Liver (tissue), 9 donors: ENCODE results near the gene INPP4A. TPM values are rescaled to one million over a fixed set of nuclear protein-coding genes. Genes with fewer than 3 reads are reported as not detected.

ENCODE experiments used
- DNase-seq: peaks from one replicate; pipeline ENCODE4 v3.0.0-alpha.2; 2017; ENCODE audit warnings: low spot score
- H3K27ac ChIP-seq, 2 donors: one replicate each; pipeline ENCODE4 v1.7.0; 2013; ENCODE audit warnings: inconsistent platforms in 2 of 2, low read length in 2 of 2, control low read depth in 1 of 2, low read depth in 1 of 2, mild to moderate bottlenecking in 1 of 2
- H3K27me3 ChIP-seq, 4 donors: one replicate each; pipeline versions ENCODE4 v1.6.1 to v1.7.0; 2013; ENCODE audit warnings: low read length in 3 of 4, inconsistent platforms in 1 of 4, mild to moderate bottlenecking in 1 of 4, moderate library complexity in 1 of 4; ENCODE audit not compliant: control insufficient read depth in 4 of 4, insufficient read depth in 4 of 4
- H3K36me3 ChIP-seq, 4 donors: one replicate each; pipeline versions ENCODE4 v1.6.1 to v1.7.0; 2013; ENCODE audit warnings: low read length in 3 of 4, mild to moderate bottlenecking in 3 of 4, low read depth in 1 of 4, moderate library complexity in 1 of 4; ENCODE audit not compliant: control insufficient read depth in 4 of 4, insufficient read depth in 3 of 4
- H3K4me1 ChIP-seq, 4 donors: one replicate each; pipeline versions ENCODE4 v1.6.1 to v1.7.0; 2013; ENCODE audit warnings: low read length in 3 of 4, mild to moderate bottlenecking in 3 of 4, moderate library complexity in 1 of 4; ENCODE audit not compliant: control insufficient read depth in 4 of 4, insufficient read depth in 4 of 4
- H3K4me3 ChIP-seq, 3 donors: one replicate each; pipeline versions ENCODE4 v1.6.1 to v1.7.0; 2013; ENCODE audit warnings: low read length in 3 of 3, control low read depth in 1 of 3, low read depth in 1 of 3, mild to moderate bottlenecking in 1 of 3
- H3K9ac ChIP-seq, 2 donors: one replicate each; pipeline ENCODE4 v1.7.0; 2013; ENCODE audit warnings: low read length in 2 of 2, mild to moderate bottlenecking in 2 of 2, moderate library complexity in 2 of 2, control low read depth in 1 of 2, low read depth in 1 of 2
- H3K9me3 ChIP-seq, 4 donors: one replicate each; pipeline versions ENCODE4 v1.6.1 to v1.7.0; 2013; ENCODE audit warnings: low read length in 3 of 4; ENCODE audit not compliant: control insufficient read depth in 4 of 4
- FOXA1 ChIP-seq: IDR thresholded peaks from 2 replicates; pipeline ENCODE4 v1.6.1; 2016; ENCODE audit warnings: antibody characterized with exemption
- GABPA ChIP-seq, 2 donors: IDR thresholded peaks in 1 of 2; conservative IDR thresholded peaks in 1 of 2; 2 replicates each; pipeline ENCODE4 v1.6.1; 2016; ENCODE audit warnings: antibody characterized with exemption in 2 of 2, mild to moderate bottlenecking in 1 of 2, moderate library complexity in 1 of 2
- HNF4A ChIP-seq, 2 donors: conservative IDR thresholded peaks; 2 replicates each; pipeline ENCODE4 v1.6.1; 2016; ENCODE audit warnings: antibody characterized with exemption in 2 of 2, mild to moderate bottlenecking in 2 of 2
- HNF4G ChIP-seq: IDR thresholded peaks from 2 replicates; pipeline ENCODE4 v1.6.1; 2016; ENCODE audit warnings: antibody characterized with exemption
- JUND ChIP-seq, 2 donors: IDR thresholded peaks; 2 replicates each; pipeline ENCODE4 v1.6.1; 2016; ENCODE audit warnings: antibody characterized with exemption in 2 of 2
- NR2F2 ChIP-seq: IDR thresholded peaks from 2 replicates; pipeline ENCODE4 v1.6.1; 2016; ENCODE audit warnings: antibody characterized with exemption
- RAD21 ChIP-seq, 2 donors: IDR thresholded peaks; 2 replicates each; pipeline ENCODE4 v1.6.1; 2016; ENCODE audit warnings: antibody characterized with exemption in 2 of 2, mild to moderate bottlenecking in 2 of 2
- RXRA ChIP-seq, 2 donors: IDR thresholded peaks; 2 replicates each; pipeline ENCODE4 v1.6.1; 2017 to 2018; ENCODE audit warnings: antibody characterized with exemption in 2 of 2, mild to moderate bottlenecking in 1 of 2
- SP1 ChIP-seq: IDR thresholded peaks from 2 replicates; pipeline ENCODE4 v1.6.1; 2018; ENCODE audit warnings: antibody characterized with exemption, mild to moderate bottlenecking
- TAF1 ChIP-seq: conservative IDR thresholded peaks from 2 replicates; pipeline ENCODE4 v1.6.1; 2016; ENCODE audit warnings: antibody characterized with exemption, mild to moderate bottlenecking
- YY1 ChIP-seq: IDR thresholded peaks from 2 replicates; pipeline ENCODE4 v1.6.1; 2016; ENCODE audit warnings: antibody characterized with exemption, mild to moderate bottlenecking
- WGBS: extraction: QIAGEN DNeasy Blood & Tissue Kit; methylation state at CpG from one replicate; pipeline ENCODE4 v1.1.7; 2013; 5-methylcytosine and 5-hydroxymethylcytosine counted together
- polyA plus RNA-seq, 2 donors: library from polyadenylated mRNA; stranded (reverse) in 1 of 2; unstranded in 1 of 2; fragments of 200-250 nt in 1 of 2; fragments of >200 nt in 1 of 2; fragmentation: Nextera tagmentation in 1 of 2; extraction: Ambion mirVana in 1 of 2; gene quantifications; one replicate each; pipeline versions ENCODE4 v1.2.1 to v1.2.3, GENCODE V29; 2013 to 2015
- total RNA-seq, 2 donors: library from RNA; depleted of rRNA; stranded (reverse); fragments of >200 nt; gene quantifications; one replicate each; pipeline ENCODE4 v1.2.3, GENCODE V29; 2014
- TF ChIP-seq, protein P1 (sequence below): fragments of 150-350 bp; IDR thresholded peaks from 2 replicates; pipeline ENCODE4 v1.5.1; 2017; ENCODE audit warnings: improper control_type of control experiment, low read depth, low read length; ENCODE audit not compliant: missing input control
- TF ChIP-seq, protein P2 (sequence below): IDR thresholded peaks from 2 replicates; pipeline ENCODE4 v1.6.1; 2016; ENCODE audit warnings: antibody characterized with exemption
- TF ChIP-seq, protein P3 (sequence below): IDR thresholded peaks from 2 replicates; pipeline ENCODE4 v1.6.1; 2016; ENCODE audit warnings: antibody characterized with exemption
- TF ChIP-seq, protein P4 (sequence below): IDR thresholded peaks from 2 replicates; pipeline ENCODE4 v1.6.1; 2016; ENCODE audit warnings: antibody characterized with exemption, mild to moderate bottlenecking
- TF ChIP-seq, protein P5 (sequence below): IDR thresholded peaks from 2 replicates; pipeline ENCODE4 v1.6.1; 2016; ENCODE audit warnings: antibody characterized with exemption
- donor health status: healthy.
- donor health status: healthy.
- donor health status: healthy.
- donor health status: healthy.
- donor health status: healthy.

INPP4A gene
- total and polyA plus RNA-seq, 4 donors: 2.9 to 14.9 (median 7.2) TPM

DNA sequence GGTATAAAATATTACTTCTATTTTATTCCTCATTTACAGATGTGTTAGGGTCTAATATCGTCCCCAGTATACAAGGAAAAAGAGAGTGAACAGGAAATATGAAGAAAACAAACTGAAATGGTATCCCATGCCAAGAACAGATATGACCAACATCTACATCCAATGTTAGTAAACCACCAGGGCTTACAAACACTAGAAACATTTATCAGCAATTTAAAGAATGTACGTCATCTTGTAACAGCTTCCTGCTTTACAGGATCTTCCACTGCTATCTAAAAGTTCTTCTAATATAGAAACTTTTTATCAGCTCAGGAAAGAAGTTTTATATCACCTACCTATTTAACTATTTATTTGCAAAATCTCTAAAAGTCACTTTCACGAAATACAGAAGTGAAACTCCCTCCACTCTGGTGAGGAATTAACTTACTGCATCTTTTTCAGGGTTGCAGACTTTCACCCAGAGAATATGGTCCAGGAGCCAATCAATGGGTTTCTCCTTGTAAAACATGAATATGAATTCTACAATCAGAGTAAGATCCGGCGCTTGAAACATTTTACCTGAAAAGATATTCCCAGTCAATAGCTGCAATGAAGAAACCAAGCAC, 198.9 kb downstream of the INPP4A start:
- Histone ChIP-seq H3K4me3 (no peak overlapping the region), H3K4me1 (no peaks in the 10 kb centered on the region), H3K9ac (no peak overlapping the region), H3K27ac (no peak overlapping the region), H3K9me3 (no peaks in the 10 kb centered on the region), H3K36me3 (peaks cover 0 to 6% (median 3%) of the 10 kb centered on the region in 4 donors), H3K27me3 (no peaks in the 10 kb centered on the region)
- TF ChIP-seq, protein P1, sequence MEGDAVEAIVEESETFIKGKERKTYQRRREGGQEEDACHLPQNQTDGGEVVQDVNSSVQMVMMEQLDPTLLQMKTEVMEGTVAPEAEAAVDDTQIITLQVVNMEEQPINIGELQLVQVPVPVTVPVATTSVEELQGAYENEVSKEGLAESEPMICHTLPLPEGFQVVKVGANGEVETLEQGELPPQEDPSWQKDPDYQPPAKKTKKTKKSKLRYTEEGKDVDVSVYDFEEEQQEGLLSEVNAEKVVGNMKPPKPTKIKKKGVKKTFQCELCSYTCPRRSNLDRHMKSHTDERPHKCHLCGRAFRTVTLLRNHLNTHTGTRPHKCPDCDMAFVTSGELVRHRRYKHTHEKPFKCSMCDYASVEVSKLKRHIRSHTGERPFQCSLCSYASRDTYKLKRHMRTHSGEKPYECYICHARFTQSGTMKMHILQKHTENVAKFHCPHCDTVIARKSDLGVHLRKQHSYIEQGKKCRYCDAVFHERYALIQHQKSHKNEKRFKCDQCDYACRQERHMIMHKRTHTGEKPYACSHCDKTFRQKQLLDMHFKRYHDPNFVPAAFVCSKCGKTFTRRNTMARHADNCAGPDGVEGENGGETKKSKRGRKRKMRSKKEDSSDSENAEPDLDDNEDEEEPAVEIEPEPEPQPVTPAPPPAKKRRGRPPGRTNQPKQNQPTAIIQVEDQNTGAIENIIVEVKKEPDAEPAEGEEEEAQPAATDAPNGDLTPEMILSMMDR: no peak
- TF ChIP-seq NR2F2 (no peak), YY1 (no peak), SP1 (no peak), HNF4G (no peak), FOXA1 (no peak), TAF1 (no peak), RAD21 (IDR thresholded peaks at IDR 0.05) (no peak), JUND (IDR thresholded peaks at IDR 0.05) (no peak), GABPA (IDR thresholded peaks at IDR 0.05 in 1 of 2, conservative IDR thresholded peaks at IDR 0.05 in 1 of 2) (no peak), RXRA (IDR thresholded peaks at IDR 0.05) (no peak), HNF4A (conservative IDR thresholded peaks at IDR 0.05) (no peak)
- TF ChIP-seq, protein P2, sequence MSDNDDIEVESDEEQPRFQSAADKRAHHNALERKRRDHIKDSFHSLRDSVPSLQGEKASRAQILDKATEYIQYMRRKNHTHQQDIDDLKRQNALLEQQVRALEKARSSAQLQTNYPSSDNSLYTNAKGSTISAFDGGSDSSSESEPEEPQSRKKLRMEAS: no peak
- TF ChIP-seq, protein P3, sequence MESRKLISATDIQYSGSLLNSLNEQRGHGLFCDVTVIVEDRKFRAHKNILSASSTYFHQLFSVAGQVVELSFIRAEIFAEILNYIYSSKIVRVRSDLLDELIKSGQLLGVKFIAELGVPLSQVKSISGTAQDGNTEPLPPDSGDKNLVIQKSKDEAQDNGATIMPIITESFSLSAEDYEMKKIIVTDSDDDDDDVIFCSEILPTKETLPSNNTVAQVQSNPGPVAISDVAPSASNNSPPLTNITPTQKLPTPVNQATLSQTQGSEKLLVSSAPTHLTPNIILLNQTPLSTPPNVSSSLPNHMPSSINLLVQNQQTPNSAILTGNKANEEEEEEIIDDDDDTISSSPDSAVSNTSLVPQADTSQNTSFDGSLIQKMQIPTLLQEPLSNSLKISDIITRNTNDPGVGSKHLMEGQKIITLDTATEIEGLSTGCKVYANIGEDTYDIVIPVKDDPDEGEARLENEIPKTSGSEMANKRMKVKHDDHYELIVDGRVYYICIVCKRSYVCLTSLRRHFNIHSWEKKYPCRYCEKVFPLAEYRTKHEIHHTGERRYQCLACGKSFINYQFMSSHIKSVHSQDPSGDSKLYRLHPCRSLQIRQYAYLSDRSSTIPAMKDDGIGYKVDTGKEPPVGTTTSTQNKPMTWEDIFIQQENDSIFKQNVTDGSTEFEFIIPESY: no peak
- TF ChIP-seq, protein P4, sequence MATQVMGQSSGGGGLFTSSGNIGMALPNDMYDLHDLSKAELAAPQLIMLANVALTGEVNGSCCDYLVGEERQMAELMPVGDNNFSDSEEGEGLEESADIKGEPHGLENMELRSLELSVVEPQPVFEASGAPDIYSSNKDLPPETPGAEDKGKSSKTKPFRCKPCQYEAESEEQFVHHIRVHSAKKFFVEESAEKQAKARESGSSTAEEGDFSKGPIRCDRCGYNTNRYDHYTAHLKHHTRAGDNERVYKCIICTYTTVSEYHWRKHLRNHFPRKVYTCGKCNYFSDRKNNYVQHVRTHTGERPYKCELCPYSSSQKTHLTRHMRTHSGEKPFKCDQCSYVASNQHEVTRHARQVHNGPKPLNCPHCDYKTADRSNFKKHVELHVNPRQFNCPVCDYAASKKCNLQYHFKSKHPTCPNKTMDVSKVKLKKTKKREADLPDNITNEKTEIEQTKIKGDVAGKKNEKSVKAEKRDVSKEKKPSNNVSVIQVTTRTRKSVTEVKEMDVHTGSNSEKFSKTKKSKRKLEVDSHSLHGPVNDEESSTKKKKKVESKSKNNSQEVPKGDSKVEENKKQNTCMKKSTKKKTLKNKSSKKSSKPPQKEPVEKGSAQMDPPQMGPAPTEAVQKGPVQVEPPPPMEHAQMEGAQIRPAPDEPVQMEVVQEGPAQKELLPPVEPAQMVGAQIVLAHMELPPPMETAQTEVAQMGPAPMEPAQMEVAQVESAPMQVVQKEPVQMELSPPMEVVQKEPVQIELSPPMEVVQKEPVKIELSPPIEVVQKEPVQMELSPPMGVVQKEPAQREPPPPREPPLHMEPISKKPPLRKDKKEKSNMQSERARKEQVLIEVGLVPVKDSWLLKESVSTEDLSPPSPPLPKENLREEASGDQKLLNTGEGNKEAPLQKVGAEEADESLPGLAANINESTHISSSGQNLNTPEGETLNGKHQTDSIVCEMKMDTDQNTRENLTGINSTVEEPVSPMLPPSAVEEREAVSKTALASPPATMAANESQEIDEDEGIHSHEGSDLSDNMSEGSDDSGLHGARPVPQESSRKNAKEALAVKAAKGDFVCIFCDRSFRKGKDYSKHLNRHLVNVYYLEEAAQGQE: no peak
- TF ChIP-seq, protein P5, sequence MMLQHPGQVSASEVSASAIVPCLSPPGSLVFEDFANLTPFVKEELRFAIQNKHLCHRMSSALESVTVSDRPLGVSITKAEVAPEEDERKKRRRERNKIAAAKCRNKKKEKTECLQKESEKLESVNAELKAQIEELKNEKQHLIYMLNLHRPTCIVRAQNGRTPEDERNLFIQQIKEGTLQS: no peak
- 90% methylated on average over 5 of the region's 5 CpGs for WGBS
- no peak for DNase-seq

Other genes starting within 250 kb of the INPP4A start
- not detected for gene CNGA3, start 98.4 kb upstream of the INPP4A start, total RNA-seq
- not detected for gene CNGA3, start 98.4 kb upstream of the INPP4A start, polyA plus RNA-seq
- 10 to 100 TPM; 18.7 to 20.4 TPM for gene COA5, start 163.7 kb downstream of the INPP4A start, total RNA-seq
- 10 to 100 TPM in 1 of 2 donors, 1 to 10 TPM in 1; 9.7 to 42.0 TPM for gene COA5, start 163.7 kb downstream of the INPP4A start, polyA plus RNA-seq
- gene UNC50, start 163.7 kb downstream of the INPP4A start, total RNA-seq: 10 to 100 TPM; 23.9 to 35.7 TPM
- gene UNC50, start 163.7 kb downstream of the INPP4A start, polyA plus RNA-seq: 10 to 100 TPM; 22.2 to 37.9 TPM